Osteoblast (primary cell): Measurements from ENCODE around the gene ZC2HC1B. TPM values are rescaled to one million over a fixed set of nuclear protein-coding genes. Genes with fewer than 3 reads are reported as not detected.

Source experiments
- DNase-seq: peaks from one replicate; pipeline ENCODE4 v3.0.0; 2011; ENCODE audit warnings: low spot score, mixed read lengths; ENCODE audit not compliant: insufficient read length; ENCODE audit errors: missing footprints
- H2AFZ ChIP-seq: 2 replicates; pipeline ENCODE4 v1.6.0; 2011; ENCODE audit warnings: mild to moderate bottlenecking, low read length
- H3K27ac ChIP-seq: 2 replicates; pipeline ENCODE4 v1.5.1; 2011; ENCODE audit warnings: mild to moderate bottlenecking, low read depth, low read length, moderate library complexity
- H3K27me3 ChIP-seq: 2 replicates; pipeline ENCODE4 v1.6.0; 2012; ENCODE audit warnings: mild to moderate bottlenecking, control low read depth, inconsistent platforms, low read length, moderate library complexity; ENCODE audit not compliant: insufficient read depth
- H3K36me3 ChIP-seq: 2 replicates; pipeline ENCODE4 v1.5.1; 2011; ENCODE audit warnings: mild to moderate bottlenecking, low read length, control low read depth, moderate library complexity; ENCODE audit not compliant: insufficient read depth
- H3K4me1 ChIP-seq: 2 replicates; pipeline ENCODE4 v1.5.1; 2011; ENCODE audit warnings: mild to moderate bottlenecking, low read length, control low read depth, moderate library complexity; ENCODE audit not compliant: insufficient read depth
- H3K4me2 ChIP-seq: 2 replicates; pipeline ENCODE4 v1.6.0; 2011; ENCODE audit warnings: mild to moderate bottlenecking, low read length; ENCODE audit not compliant: insufficient read depth
- H3K4me3 ChIP-seq: fragments of 200-600 bp; sonication (generic); 3 replicates; pipeline ENCODE4 v1.5.1; 2012; ENCODE audit warnings: mild to moderate bottlenecking, low read length, inconsistent platforms; ENCODE audit not compliant: insufficient read depth
- H3K79me2 ChIP-seq: 2 replicates; pipeline ENCODE4 v1.6.0; 2012; ENCODE audit warnings: mild to moderate bottlenecking, low read length, control low read depth, inconsistent platforms; ENCODE audit not compliant: insufficient read depth
- H3K9me3 ChIP-seq: 2 replicates; pipeline ENCODE4 v1.5.1; 2011; ENCODE audit warnings: low read depth, low read length, control low read depth
- H4K20me1 ChIP-seq: 2 replicates; pipeline ENCODE4 v1.6.0; 2012; ENCODE audit warnings: mild to moderate bottlenecking, low read length, control low read depth; ENCODE audit not compliant: insufficient read depth
- CTCF ChIP-seq: IDR thresholded peaks from 2 replicates; pipeline ENCODE4 v1.5.1; 2011; ENCODE audit warnings: mild to moderate bottlenecking, low read depth, low read length, moderate library complexity; ENCODE audit errors: extremely low read depth
- total RNA-seq: library from RNA; depleted of rRNA; stranded (reverse); fragments of >200 nt; gene quantifications from 2 replicates; pipeline ENCODE4 v1.2.3, GENCODE V29; 2012

ZC2HC1B gene
- total RNA-seq, 1 donor = not detected

- Histone ChIP-seq H3K36me3 (peaks cover 10% of the 10 kb centered on the region), H3K27ac (no peak overlapping the region), H3K4me2 (no peak overlapping the region), H3K79me2 (no peaks in the 10 kb centered on the region), H3K4me1 (peaks cover 24% of the 10 kb centered on the region), H3K9me3 (no peaks in the 10 kb centered on the region), H2AFZ (no peak overlapping the region), H3K4me3 (no peak overlapping the region), H3K27me3 (peaks cover 6% of the 10 kb centered on the region), H4K20me1 (no peaks in the 10 kb centered on the region)
- DNase-seq = no peak
- no peak for TF ChIP-seq CTCF
Observed at GRCh38 chr6:143963158-143963919, 99.1 kb downstream of the ZC2HC1B start.

GRCh38 chr6:143964674-143965081, 100.4 kb downstream of the ZC2HC1B start:
- Histone ChIP-seq H3K4me1 (peaks cover 27% of the 10 kb centered on the region), H3K27me3 (peaks cover 6% of the 10 kb centered on the region), H4K20me1 (no peaks in the 10 kb centered on the region), H3K27ac (no peak overlapping the region), H3K36me3 (peaks cover 10% of the 10 kb centered on the region), H3K4me3 (no peak overlapping the region), H3K79me2 (no peaks in the 10 kb centered on the region), H3K9me3 (no peaks in the 10 kb centered on the region), H2AFZ (no peak overlapping the region), H3K4me2 (no peak overlapping the region)
- no peak for TF ChIP-seq CTCF
- DNase-seq = no peak

- peak; percentile 48 for DNase-seq
- peak overlapping the region; percentile 44 for H3K4me2 ChIP-seq
- H3K27ac ChIP-seq = no peak overlapping the region
- no peaks in the 10 kb centered on the region for H4K20me1 ChIP-seq
- TF ChIP-seq CTCF = no peak
- H2AFZ ChIP-seq = no peak overlapping the region
- H3K4me1 ChIP-seq = peaks cover 27% of the 10 kb centered on the region
- no peaks in the 10 kb centered on the region for H3K9me3 ChIP-seq
- peaks cover 3% of the 10 kb centered on the region for H3K27me3 ChIP-seq
- H3K4me3 ChIP-seq = no peak overlapping the region
- H3K79me2 ChIP-seq = no peaks in the 10 kb centered on the region
- peaks cover 5% of the 10 kb centered on the region for H3K36me3 ChIP-seq
Observed at GRCh38 chr6:143965503-143966171, 101.4 kb downstream of the ZC2HC1B start.

- Histone ChIP-seq H3K4me3 (no peak overlapping the region), H3K27me3 (peaks cover 3% of the 10 kb centered on the region), H4K20me1 (no peaks in the 10 kb centered on the region), H3K36me3 (peaks cover 5% of the 10 kb centered on the region), H2AFZ (no peak overlapping the region), H3K79me2 (no peaks in the 10 kb centered on the region), H3K27ac (no peak overlapping the region), H3K4me1 (peaks cover 27% of the 10 kb centered on the region), H3K9me3 (no peaks in the 10 kb centered on the region), H3K4me2 (peak overlapping the region; percentile 44)
- no peak for TF ChIP-seq CTCF
- no peak for DNase-seq
Observed at GRCh38 chr6:143966312-143966711, 102.0 kb downstream of the ZC2HC1B start.
